Stimulated activated CD8-positive, alpha-beta memory T cell treated with anti-CD3 and anti-CD28 coated beads, Interleukin-12 subunit alpha, Interleukin-12 subunit beta, amount 100 ng/mL, for 24 hours (primary cell): ENCODE data around the gene COL11A2.
A peak's percentile ranks its signal among the peaks of the same experiment; 100 is the strongest.

ENCODE experiments used
- DNase-seq: peaks from one replicate; pipeline ENCODE4 v3.0.0-alpha.2; 2020; ENCODE audit errors: extremely low read depth

Gene COL11A2

DNA sequence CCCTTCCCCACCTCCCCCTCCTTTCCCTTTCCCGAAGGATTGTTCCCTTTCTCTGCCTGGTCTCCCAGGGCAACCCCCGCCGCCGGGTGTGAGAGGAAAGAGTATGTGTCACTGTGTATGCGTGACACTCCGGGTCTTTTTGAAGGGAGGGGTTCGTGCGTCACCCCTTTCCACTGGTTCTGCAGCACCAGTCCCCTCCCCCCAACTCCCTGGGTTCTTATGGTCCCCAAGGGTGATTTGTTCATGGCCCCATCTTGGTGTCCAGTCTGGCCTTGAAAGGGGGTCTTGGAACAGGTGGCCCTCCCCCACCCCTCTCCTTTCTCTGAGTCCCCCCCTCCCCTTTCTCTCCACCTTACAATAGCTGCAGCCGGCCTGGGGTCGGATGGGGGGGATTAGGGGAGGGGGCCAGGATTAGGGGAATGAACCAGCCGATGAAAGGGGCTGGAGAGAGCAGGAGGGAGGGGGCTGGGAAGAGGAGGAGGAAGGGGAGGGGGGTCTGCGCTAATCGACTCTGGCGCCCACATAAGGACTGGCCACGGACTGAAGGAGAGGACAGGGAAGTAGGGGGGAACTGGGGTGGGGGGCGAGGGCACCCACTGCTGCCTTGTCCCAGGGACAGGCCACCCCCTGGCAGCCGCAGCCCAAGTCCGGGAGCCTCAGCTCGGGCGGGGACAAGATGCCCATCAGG lies 14.7 kb upstream of the COL11A2 start:
- DNase-seq = no peak

DNA sequence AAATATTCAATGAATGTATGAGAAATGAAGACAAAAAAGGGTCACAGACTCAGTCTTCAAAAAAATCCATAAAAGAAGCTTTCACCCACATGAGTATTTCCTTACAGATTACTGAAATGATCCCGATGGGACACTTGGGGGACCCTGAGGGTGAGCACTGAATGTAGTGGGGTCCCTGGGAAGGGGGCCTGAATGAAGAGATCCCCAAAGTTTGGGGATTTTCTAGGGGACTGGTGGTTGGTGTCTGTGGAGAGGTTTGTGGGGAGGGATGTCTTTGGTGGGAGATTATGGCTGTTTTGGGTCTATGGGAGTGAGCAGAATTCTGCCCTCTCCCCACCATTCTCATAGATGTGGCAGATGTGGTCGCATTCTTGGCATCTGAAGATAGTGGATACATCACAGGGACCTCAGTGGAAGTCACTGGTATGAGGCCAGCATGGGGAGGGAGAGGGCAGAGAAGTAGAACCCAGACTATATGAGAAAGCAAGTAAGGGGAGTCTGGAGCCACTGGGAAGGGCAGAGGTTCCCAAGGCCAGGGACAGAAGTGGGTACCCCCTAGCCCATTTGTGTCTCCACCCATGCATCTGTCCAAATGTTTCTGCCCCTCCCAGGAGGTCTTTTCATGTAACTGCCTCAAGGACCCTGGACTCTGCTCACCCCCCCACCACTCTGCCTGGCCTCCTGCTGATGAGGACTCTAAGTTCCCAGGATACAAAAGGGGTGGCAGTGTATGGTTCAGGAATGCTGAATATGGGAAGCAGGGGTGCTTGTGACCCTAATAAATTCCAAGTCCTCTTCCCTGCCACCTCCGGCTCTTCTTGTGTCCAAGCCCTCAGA lies 14.0 kb upstream of the COL11A2 start:
- no peak for DNase-seq

DNA sequence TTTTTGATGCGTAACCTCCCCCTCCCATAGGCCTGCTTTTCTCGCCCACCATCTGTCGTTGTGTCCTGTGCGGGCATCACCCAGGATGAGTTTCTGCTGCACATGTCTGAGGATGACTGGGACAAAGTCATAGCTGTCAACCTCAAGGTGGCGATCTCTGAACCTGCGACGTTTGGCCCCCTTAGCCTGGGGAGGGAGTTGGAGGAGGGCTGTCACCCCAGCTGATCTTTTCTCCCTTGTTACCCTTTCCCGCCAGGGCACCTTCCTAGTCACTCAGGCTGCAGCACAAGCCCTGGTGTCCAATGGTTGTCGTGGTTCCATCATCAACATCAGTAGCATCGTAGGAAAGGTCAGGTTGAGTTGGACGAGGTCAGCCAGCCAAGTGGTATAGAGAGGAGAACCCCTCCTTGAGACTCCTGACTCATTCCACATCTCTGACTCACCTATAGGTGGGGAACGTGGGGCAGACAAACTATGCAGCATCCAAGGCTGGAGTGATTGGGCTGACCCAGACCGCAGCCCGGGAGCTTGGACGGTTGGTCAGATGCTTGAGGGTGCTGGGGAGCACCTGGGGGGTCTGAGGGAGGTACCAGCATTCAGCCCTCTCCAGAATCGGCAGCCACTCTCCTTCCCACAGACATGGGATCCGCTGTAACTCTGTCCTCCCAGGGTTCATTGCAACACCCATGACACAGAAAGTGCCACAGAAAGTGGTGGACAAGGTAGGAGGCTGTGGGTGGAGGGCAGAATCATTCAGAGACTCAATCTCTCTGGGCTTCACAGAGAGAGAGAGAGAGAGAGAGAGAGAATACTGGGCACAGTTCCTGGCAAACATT lies 13.1 kb upstream of the COL11A2 start:
- DNase-seq = no peak

DNA sequence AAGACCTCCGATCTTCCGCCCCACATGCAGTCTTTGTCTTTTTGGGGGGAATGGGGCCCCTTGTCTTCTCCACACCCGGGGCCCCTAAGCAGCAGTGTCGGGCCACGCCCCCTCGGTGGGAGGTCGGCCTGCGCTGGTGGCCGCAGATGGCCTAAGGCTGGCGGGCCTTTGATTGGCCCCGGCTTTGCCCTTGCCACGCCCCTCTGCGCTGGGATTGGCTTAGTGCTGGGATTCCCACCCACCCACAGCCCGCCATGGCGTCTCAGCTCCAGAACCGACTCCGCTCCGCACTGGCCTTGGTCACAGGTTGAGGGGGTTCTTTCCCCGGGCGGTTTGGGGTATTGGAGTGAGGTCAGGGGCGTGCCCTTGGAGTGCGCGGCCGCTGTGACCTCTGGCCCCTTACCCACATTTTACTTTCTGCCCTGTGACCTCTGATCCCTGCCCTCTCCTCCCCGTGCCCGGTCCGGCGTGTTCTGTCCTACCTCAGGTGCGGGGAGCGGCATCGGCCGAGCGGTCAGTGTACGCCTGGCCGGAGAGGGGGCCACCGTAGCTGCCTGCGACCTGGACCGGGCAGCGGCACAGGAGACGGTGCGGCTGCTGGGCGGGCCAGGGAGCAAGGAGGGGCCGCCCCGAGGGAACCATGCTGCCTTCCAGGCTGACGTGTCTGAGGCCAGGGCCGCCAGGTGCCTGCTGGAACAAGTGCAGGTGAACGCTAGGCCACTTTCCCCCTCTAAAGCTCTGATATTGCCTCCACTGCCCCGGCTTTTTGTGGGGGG lies 12.3 kb upstream of the COL11A2 start, which contains the start of gene HSD17B8:
HSD17B8 (plus strand) TSS at position 241 of the 776 bp plus-strand sequence; CDS start at position 255, 14 bp downstream.
- peak; percentile 84 for DNase-seq

DNA sequence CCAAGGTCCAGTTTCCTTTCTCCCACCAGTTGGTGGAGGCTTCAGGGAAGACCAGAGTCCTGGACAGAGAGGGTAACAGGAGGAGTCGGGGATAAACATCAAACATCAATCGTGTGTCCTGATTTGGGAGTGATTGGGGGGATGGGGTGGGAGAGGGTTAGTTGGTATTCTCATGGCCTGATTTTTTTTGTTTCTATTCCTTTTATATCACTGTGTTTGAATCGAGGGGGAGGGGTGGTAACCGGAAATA lies 11.8 kb upstream of the COL11A2 start:
- no peak for DNase-seq

DNA sequence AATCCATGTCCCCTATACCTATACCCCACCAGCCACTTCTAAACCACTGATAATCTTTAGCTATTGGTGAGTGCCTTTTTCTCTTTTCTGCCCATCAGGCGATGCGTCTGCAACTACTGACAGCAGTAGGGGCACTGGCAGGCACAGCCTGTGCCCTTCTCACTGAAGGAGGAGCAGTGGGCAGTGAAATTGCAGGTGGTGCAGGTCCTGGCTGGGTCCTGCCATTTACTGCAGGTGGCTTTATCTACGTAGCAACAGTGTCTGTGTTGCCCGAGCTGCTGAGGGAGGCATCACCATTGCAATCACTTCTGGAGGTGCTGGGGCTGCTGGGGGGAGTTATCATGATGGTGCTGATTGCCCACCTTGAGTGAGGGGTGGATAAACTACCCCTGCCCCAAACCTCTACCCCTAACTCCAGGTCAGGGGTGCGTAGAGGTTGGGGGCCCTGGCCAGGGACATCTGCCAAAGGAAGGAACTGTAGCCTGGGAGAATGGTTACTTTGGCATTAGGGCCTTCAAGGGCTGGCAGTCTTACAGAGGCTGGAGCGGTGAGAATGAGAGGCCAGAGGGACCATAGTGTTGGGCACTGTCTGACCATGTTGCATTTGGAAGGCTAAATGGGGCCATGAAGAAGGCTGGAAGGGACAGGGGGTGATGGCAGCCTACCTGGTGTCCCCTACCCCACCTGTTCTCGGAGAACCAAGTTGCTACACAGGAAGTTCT lies 11.3 kb upstream of the COL11A2 start:
- DNase-seq = no peak

DNA sequence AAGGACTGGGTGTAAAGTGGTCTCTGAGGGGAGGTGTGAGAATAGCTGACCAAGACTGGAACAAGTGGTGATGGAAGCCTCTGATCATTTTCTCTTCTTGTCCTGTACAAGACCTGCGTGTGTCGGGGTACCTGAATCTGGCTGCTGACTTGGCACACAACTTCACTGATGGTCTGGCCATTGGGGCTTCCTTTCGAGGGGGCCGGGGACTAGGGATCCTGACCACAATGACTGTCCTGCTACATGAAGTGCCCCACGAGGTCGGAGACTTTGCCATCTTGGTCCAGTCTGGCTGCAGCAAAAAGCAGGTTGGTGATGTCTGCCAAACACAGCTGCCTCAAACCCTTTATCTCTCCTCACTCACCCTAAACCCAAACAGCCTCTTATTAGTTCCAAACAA lies 10.5 kb upstream of the COL11A2 start:
- DNase-seq = no peak

DNA sequence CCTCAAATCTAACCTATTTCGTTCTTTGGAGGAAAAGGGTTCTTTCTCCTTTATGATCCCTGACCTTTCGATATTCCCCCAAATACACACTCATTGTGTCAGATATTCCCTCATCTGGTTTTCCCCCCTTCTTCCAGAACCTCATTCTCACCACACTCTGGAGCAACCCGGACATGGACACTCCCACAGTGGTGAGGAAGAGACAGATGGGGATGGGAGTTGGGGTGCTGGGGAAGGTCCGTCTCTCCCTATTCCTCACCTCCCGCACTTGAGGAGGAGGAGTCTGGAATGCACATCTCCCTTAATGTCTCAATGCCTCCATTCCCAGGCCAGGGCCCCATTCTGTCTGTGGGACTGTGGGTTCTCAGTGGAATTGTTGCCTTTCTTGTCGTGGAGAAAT lies 9.7 kb upstream of the COL11A2 start:
- DNase-seq = no peak

DNA sequence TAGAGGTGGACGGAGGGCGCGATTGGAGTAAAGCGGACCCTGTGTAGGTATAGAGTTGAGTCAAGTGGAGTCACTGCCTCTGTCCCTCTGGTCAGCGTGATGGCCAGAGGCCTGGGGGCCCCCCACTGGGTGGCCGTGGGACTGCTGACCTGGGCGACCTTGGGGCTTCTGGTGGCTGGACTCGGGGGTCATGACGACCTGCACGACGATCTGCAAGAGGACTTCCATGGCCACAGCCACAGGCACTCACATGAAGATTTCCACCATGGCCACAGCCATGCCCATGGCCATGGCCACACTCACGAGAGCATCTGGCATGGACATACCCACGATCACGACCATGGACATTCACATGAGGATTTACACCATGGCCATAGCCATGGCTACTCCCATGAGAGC lies 8.9 kb upstream of the COL11A2 start:
- DNase-seq = no peak

DNA sequence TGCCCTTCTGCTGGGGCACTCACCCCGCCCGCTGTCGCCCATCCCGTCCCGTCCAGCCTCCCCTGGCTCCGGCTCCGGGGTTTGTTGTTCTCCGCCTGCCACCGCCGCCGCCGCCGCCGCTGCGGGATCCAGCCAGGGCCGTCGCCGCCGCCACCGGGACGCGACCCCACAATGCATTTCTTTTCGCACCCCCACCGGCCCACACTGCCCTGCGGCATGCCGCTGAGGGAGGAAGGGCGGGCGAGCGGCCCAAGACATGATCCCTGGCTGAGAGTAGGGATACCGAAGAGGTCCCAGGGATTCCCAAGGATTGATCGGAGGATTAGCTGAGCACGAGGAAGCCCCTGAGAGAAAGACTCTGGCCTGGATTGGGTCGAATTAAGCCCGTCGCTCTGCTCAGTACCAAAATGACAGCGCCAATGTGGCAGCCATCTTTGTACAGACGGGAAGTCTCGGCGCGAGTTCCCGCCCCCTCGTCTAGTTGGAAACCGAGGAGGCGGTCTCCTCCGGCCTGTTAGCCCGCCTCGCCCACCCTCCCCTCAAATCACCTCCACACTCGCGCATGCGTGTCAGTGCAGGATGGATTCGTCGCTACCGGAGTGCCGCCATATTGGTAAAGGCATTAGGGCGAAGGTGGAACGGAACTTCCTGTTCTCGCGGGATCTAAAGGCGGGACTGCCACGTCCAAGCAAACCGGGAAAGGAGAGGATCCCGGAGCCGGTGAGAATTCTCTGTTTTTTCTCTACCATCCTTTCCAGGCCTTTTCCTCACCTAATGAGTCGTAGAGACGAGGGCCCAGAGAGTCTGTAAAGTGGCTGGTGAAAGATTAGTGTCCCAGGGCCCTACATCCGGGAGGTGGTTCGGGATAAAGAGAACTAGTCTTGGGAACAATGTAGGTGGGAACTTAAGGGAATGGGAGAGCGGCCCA lies 8.2 kb upstream of the COL11A2 start, which contains the start of the genes RXRB and SLC39A7:
RXRB (minus strand) TSS at position 447 of the 928 bp plus-strand sequence; CDS start at position 258, 189 bp downstream.
SLC39A7 (plus strand) TSS at position 649 of the 928 bp plus-strand sequence. CDS start 379 bp downstream, outside the sequence.
- DNase-seq = peak; percentile 98

DNA sequence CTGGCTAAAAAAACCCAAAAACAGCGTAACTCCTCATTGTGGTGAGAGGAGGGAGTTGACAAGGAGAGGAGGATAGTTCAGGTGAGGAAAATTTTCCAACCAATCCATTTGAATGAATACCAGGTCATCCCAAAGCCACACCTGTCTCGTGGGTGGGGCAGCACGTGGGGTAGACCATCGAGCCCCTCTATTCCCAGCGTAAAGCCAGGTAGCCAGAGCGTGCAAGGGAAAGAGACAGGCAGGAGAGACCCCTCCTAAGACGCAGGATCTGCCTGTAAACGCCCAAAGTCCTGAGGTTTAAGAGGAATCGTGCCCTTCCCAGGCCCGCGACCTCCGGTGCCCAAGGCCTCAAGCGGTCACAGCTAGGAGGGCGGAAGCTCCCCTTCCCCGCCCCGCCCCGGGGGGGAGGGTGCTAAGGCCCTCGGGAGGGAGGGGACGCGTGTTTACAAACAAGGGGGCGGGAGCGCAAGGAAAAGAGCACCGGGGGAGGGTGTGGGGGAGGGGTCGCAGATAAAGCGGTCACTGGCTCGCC lies 7.5 kb upstream of the COL11A2 start:
- DNase-seq = peak; percentile 49

DNA sequence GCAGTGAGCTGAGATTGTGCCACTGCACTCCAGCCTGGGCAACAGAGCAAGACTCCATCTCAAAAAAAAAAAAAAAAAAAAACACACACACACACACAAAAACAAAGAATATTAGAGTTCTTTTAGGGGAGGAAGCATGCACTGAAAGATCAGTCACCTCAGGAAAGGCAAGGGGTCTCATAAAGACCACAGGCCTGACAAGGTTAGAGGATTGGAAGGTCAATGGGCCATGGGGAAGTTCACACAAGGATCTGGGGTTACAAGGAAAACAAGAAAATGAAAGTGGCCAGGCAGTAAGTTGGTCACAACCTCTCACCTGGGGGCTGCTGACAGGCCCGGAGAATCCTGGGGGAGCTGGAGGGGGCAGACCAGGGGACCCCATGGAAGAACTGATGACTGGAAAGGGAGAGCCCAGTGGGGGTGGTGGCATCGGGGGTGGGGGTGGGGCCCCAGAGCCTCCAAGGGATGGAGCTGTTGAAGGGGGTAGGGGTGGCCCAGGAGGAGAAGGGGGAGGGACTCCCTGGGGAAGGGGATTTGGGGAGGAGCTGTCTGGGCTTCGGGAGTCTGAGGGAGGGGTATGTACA lies 6.7 kb upstream of the COL11A2 start:
- DNase-seq = no peak

DNA sequence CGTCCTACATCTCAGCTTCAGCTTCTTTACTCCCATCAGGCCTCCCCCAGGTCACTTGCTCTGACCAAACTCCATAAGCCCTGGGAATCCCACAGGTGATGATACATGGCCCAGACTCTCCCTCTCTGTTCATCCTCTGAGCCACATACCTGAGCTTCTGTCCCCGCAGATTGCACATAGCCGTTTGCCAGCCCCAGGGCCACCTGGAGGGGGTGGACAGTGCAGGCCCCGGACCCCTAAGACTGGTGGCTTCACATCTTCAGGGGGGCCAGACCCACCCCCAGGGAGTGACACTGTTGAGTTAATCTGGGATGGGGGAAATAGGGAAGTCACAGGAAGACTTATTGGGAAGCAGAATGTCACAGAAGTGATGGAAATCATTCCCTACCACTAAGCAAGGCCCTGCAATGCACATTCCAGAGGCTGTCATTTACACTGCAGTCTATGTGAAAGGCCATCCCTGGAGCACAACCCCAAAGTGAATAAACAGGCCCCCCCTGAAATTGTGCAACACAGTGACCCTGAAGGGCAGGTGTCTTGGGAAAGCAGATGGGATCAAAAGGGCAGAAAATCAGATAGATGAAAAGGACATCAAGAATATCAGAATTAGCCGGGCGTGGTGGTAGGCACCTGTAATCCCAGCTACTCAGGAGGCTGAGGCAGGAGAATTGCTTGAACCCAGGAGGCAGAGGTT lies 6.0 kb upstream of the COL11A2 start:
- DNase-seq = no peak

DNA sequence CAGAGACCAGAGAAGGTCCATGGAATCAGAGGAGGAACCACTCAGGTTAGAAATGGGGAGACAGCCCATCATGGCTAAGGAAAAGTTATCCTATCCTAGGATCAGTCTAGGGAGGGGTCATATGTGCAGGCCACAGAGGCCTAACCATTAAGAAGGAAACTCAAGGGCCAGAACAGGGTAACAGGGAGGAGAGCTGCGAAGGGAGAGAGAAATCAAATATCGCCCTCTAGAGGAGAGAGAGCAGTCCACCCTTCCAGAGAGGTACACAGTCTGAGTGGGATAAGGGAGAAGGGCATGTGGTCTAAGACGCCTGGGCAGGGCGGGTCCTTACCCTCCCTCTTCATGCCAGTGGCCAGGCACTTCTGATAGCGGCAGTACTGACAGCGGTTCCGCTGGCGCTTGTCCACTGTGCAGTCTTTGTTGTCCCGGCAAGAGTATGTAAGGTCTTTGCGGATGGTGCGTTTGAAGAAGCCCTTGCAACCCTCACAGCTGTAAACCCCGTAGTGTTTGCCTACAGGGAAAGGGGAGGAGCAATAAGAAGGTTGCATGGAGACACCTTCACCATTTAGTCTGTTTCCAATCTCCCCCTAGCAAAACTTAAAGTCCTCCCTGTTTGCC lies 5.3 kb upstream of the COL11A2 start:
- DNase-seq = no peak

DNA sequence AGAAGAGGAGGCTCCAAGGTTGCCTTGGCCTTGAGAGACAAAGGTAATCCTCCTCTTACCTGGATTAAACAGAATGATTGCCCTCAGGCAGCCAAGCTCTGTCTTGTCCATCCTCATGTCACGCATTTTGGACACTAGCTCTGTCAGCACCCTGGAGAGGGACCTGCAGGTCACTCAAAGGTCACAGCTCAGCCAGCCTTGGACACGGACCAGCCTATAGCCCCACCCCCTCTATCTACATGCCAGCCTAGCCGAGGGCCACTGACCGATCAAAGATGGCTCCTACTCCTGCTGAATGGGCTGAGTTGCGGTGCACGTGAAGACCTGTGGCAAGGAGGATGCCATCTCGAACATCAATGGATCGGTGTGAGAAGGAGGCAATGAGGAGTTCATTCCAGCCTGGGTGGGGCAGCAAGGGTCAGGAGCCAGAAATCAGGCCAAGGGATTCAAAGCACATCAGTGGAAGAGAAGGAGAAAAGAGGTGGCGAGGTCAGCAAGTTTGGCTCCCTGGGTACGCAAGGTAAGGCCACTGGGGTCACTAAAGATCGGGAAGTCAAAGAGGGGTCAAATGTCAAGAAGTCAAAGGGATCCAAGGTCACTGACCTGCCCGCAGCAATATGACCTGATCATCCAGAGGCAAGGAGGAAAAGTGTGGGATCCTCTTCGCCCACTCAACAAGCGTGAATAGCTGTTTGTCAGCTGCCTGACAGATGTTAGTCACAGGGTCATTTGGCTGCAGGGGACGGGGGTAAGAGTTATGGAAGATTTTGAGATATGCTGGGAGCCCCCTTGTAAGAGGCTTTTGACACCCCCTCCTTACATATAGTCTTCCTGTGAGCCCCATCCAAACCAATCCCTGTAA lies 3.3 kb upstream of the COL11A2 start:
- no peak for DNase-seq

DNA sequence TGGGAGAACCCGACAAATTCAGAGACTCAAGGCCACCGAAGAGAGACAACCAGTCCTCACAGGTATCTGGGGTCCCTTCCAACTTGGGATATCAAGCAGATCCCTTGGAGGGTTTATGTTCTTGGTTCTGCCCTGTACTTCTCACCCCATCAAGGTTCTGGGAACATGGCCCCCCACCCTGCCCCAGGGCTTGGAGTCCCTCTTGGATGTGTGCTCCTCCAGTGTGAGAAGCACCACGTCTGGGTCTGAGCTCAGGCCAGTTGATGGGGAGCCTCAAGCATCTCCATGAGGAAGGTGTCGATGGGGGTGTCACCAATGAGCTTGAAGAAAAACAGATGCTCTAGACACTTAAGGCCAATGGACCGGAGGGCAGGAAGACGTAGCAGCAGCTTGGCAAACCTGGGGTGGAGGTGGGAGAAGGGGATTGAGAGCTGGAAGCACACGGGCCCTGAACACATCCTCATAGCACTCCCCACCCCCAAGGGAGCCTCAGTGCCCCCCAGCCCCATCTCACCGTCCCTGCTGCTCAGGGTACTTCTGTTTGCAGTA lies 2.2 kb upstream of the COL11A2 start:
- DNase-seq = no peak

DNA sequence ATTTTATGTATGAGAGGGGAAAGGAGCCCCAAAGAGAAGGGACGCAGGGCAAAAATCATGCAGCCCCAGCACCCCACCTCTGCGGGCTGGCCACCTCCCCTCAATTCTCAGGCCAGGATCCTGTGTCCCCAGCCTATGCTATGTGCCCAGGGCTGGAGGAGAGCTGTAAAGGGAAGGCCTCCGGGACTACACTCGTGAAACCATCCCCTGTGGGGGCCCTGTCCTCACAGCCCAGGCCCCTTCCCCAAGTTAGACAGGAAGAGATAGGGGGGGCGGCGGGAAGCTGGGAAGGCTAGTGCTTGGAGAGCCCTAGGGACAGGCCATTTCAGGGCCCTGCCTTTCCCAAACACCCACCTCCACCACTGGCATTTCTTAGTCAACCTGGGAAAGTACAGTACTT lies 1.4 kb upstream of the COL11A2 start:
- DNase-seq = no peak
